HG03108 (cell line): ENCODE results near the gene ZNF445.
"Not testable (repeated sequence)": the region's sequence is repeated elsewhere in the genome, so short reads cannot be mapped to it uniquely, and the experiment has no call there.

Source experiments
- ATAC-seq: cut with Tn5 transposase; IDR thresholded peaks from one replicate; pipeline ENCODE4 v1.9.1; 2021; ENCODE audit warnings: moderate library complexity; ENCODE audit not compliant: unreplicated experiment

ZNF445 gene

GRCh38 chr3:44476963-44477311 is 533 bp downstream of the ZNF445 start:
- ATAC-seq = no peak

GRCh38 chr3:44476181-44476611 is 1.3 kb downstream of the ZNF445 start:
- ATAC-seq = no peak

GRCh38 chr3:44474886-44475285 is 2.6 kb downstream of the ZNF445 start:
- not testable (repeated sequence) for ATAC-seq

GRCh38 chr3:44470430-44470829 is 7.0 kb downstream of the ZNF445 start:
- no peak for ATAC-seq

GRCh38 chr3:44469914-44470313 is 7.6 kb downstream of the ZNF445 start:
- no peak for ATAC-seq

- no peak for ATAC-seq
These were observed 8.6 kb downstream of the ZNF445 start for GRCh38 chr3:44468572-44469520.

- not testable (repeated sequence) for ATAC-seq
These were observed 9.4 kb downstream of the ZNF445 start for GRCh38 chr3:44468099-44468537.

- no peak for ATAC-seq
These were observed 10.2 kb downstream of the ZNF445 start for GRCh38 chr3:44467241-44467640.

- ATAC-seq = not testable (repeated sequence)
These were observed 12.6 kb downstream of the ZNF445 start for GRCh38 chr3:44464920-44465319.

- no peak for ATAC-seq
These were observed 13.0 kb downstream of the ZNF445 start for GRCh38 chr3:44464509-44464908.

- ATAC-seq = not testable (repeated sequence)
These were observed 17.4 kb downstream of the ZNF445 start for GRCh38 chr3:44460050-44460449.

GRCh38 chr3:44455318-44455717 is 22.2 kb downstream of the ZNF445 start:
- no peak for ATAC-seq

- no peak for ATAC-seq
These were observed 23.2 kb downstream of the ZNF445 start for GRCh38 chr3:44454258-44454657.

GRCh38 chr3:44451441-44451840 is 26.0 kb downstream of the ZNF445 start:
- ATAC-seq = no peak

GRCh38 chr3:44446929-44447328 is 30.5 kb downstream of the ZNF445 start:
- no peak for ATAC-seq

- ATAC-seq = no peak
These were observed 31.7 kb downstream of the ZNF445 start for GRCh38 chr3:44445786-44446185.

- ATAC-seq = no peak
These were observed 32.4 kb downstream of the ZNF445 start for GRCh38 chr3:44444896-44445691.

- ATAC-seq = no peak
These were observed 33.0 kb downstream of the ZNF445 start for GRCh38 chr3:44444437-44444836.

- no peak for ATAC-seq
These were observed 34.7 kb downstream of the ZNF445 start for GRCh38 chr3:44442596-44443309.

GRCh38 chr3:44439499-44440295 is 37.8 kb downstream of the ZNF445 start:
- ATAC-seq = peak; percentile 93
